Stimulated activated CD4-positive, alpha-beta T cell treated with anti-CD3 and anti-CD28 coated beads, Interleukin-15, amount 100 ng/mL, for 48 hours (primary cell): ENCODE results near the gene EXPH5.

Experiments used
- DNase-seq, 2 donors: peaks; one replicate each; pipeline ENCODE4 v3.0.0-alpha.2; 2020; ENCODE audit warnings: low read depth in 2 of 2

Gene EXPH5

GRCh38 chr11:108561535-108561991, 32.0 kb downstream of the EXPH5 start:
- no peak for DNase-seq

DNA sequence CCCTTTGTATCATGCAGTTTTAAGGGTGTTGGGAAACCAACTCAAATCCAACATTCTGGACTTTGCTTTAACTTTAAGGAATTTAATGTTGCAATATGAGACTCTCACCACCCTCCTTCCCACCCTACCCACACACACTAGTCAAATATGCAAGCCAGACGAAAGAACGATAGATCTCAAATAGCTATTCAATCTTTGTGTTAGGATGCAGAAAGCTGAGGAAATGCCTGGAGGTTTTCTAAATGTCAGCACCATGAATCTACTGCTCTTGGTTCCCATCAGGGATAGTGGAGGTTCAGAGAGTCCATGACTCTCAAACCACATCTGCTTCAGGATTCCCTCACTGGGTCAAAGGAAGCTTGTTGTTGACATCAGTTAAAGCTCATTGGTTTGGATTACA, 33.7 kb downstream of the EXPH5 start:
- DNase-seq, result no peak

- no peak for DNase-seq
Measured at GRCh38 chr11:108559340-108559739, 34.2 kb downstream of the EXPH5 start.

DNA sequence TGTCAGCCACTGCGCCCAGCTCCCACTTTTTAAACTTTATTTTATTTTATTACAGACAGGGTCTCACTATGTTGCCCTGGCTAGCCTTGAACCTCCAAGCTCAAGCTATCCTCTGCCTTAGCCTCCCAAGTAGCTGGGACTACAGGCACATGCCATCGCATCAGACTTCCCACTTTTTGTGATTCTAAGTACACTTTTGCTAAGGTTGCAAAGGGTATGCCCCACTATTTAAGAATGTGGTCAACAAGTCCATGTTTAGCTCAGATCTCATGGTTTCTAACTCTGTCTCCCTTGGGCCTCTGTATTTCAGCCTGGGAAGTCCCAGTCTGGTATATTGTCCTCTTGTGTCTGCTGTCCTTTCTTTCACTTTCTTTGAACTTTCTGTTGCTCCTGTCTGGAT, 35.3 kb downstream of the EXPH5 start:
- no peak for DNase-seq

GRCh38 chr11:108556019-108556418, 37.5 kb downstream of the EXPH5 start:
- no peak for DNase-seq

DNA sequence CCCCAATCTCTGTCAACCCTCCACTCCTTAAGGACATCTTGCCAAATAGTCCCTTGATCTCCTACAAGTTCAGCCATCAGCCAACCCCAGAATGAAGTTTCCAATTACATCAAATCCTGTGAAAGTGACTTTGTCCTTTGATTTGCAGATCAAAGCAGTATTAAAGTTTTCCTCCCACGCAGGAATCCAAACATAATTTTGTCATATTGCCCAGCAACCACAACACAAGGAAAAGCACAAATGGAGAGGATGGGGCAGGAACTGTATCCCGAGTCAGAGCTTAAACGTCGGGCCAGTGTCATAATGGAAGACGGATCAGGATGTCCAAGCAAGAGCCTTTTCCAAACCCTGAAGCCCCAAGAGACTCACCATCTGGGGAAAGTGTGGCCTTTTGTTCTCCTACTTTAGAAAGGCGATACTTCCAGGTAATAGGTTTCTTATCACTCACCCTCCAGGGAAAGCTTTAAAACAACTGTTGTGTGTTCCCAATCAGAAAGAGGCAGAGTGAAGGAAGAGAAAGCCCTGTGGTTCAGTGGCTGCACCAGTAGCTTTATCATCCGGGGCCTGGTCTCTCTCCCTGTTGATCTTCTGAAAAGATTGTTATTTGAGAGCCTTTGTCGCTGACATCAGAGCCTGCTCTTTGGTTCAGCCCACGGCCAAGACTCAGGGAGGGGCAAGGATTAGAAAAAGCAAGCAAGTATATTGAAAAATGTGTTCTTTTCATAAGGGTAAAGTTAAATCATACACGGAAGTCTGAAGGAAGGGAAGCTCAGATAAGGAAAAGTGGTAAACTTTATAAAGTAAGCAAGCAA, 41.7 kb downstream of the EXPH5 start:
- DNase-seq, result no peak

GRCh38 chr11:108549319-108549885, 44.2 kb downstream of the EXPH5 start:
- no peak for DNase-seq

DNA sequence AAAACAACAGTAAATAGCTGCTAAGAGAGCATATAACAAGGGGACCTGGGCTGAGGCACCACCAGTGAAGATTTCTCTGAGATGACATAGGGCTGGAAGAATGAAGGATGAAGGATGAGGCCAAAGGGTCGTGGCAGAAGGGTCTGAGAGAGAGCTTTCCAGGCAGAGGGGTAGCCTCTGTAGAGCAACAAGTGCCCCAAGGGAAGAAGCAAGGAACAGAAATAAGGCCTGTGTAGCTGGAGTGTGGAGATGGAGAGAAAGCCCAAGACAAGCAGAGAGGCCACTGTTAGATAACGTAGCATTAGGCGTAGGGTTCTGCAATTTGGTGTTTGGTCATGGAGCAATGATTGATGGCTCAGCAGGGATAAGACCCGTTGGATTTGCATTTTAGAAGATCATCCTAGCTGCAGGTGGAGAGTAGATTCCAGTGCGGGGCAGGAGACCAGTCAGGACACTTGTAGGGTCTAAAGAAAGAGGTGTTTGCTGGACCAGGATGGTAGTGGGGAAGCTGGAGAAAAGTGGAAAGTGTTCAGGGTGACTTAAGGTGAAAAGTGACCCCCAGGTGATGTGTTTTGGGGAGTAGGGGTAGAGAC, 47.6 kb downstream of the EXPH5 start:
- DNase-seq, result no peak

DNA sequence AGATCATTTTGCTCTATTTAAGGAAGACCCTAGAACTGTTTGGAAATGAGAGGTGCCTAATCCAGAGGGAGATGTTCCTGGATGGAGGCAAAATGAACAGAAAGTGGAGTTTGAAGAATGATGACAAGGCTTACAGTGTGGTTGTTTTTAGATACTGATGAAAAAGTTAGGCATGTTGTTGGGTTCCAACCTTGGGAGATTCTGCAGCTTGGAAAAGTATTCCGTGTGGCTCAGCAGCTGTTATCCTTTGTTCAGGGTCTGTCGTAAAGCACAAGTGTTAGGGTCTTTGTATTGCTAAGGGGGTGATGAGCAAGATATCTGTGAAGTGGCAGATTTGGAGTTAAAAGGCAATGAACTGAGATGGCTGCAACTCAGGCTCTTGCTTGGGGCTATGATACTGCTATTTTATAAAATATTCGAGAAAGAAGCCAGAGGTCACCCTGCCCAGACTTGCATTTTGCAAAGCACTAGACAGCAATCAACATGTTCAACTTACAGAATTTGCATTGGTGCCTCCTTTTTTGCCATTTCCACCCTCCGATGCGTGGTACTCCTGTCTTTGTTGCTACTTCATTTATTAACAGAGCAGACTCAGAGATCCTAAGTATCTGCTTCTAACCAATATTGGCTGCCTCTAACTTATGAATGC, 50.1 kb downstream of the EXPH5 start:
- DNase-seq, result no peak

DNA sequence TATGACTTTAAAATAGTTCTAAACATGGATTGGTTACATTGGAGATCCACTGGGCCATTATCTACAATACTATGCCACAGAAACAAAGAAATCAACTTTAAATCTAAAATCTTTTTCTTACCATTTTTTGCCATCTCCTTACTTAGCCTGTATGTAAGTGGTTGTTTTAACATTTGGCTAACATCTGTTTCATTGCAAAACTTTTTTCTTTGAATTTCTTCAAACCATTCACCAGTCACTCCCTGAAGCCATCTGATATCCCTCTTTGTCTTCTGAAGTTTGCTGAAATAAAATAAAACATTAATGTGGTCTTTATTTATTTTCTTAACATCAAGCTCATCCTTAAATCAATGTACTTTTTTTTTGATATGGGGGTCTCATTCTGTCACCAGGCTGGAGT, 52.0 kb downstream of the EXPH5 start:
- no peak for DNase-seq

DNA sequence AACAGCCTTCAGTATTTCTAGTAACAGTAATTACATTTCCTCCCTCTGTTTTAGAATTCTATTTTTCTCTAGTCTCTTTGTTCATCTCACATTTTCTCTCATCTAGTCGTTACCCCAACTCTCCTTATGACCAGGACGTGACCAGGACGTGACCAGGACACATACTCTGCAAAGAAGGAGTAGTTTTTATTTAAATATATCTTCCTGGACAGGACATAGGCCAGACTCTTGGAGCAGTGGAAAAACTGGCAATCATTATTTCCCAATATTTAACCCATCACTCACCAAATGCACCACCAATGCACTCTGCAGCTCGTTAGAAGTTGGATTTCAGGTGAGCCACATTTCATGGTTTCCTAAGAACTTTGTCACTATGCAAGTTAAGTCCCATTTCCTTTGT, 55.1 kb downstream of the EXPH5 start:
- DNase-seq, result no peak

GRCh38 chr11:108538022-108538424, 55.5 kb downstream of the EXPH5 start:
- no peak for DNase-seq

GRCh38 chr11:108536783-108537182, 56.8 kb downstream of the EXPH5 start:
- DNase-seq, result no peak

- DNase-seq, result no peak
Measured at GRCh38 chr11:108535384-108535955, 58.1 kb downstream of the EXPH5 start.

DNA sequence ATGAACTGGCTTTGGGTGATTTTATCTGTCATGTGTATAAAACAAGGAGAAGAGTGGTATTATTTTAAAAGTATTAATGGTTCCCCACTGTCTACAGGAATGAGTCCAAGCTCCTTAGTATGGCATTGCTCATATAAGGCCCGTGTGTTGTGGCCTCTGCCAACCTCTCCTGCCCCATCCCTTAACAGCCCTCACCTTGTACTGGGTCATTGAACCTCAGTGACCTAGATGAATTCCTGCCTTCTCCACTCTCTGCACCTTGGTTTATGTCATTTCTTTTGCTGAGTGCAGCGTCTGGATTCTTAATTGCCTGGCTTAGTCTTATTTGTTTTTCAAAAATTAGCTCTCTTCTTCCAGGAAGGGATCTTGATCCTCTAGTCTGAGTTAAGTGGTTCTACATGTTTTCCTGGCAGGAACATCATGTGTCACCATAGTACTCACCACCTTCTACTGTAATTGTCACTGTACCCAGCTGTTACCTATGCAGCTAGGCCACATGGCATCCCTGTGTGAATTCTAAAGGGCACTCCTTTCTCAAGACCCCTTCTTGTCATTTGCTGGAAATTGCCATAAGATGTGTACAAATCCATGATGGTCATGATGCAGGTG, 59.2 kb downstream of the EXPH5 start:
- DNase-seq, result no peak

GRCh38 chr11:108530426-108530825, 63.1 kb downstream of the EXPH5 start:
- DNase-seq, result no peak

- DNase-seq, result no peak
Measured at GRCh38 chr11:108527382-108527781, 66.2 kb downstream of the EXPH5 start.

DNA sequence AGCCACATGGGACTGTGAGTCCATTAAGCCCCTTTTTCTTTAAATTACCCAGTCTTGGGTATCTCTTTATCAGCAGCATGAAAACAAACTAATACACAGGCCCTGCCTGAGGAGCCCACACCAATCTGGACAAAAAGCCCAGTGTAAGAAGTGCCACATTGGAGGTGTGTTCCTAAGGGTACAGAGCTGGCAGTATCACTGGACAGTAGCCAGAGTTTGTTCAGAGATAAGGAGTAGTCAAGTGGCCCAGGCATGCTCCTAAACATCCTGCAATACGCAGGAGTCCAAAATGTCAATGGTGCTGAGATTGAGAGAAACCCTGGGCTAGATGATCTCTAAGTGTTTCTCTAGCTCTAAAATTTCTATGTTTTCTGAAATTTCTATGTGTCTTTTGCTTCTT, 68.4 kb downstream of the EXPH5 start:
- no peak for DNase-seq

DNA sequence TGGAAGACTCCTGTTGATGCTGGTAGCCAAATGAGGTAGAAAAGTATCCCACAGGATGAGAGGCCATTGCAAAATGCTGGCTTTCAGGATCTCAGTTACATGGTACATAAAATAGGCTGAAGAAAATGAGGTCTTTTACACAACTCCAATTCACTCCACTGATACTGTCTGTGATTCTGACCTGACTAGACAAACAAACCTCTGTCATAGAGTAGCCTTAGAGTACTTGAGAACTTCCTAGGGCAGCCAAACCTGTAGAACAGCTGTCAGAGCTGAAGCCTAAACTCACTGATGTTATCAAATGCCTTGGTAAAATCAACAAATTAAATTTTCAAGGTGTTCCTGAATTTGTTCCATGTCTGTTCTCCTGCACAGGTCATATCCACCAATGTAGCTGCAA, 69.1 kb downstream of the EXPH5 start:
- no peak for DNase-seq

- no peak for DNase-seq
Measured at GRCh38 chr11:108522318-108522717, 71.2 kb downstream of the EXPH5 start.

DNA sequence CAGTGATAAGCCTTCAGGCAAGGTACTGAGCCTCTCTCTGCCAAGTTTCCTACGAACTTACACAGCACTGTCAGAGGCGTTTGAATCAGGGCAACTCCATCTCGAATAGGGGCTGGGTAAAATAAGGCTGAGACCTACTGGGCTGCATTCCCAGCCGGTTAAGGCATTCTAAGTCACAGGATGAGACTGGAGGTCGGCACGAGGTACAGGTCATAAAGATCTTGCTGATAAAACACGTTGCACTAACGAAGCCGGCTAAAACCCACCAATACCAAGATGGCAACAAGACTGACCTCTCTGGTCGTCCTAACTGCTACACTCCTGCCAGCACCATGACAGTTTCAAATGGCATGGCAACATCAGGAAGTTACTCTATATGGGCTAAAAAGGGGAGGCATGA, 75.0 kb downstream of the EXPH5 start:
- DNase-seq, result no peak

- DNase-seq, result no peak
Measured at GRCh38 chr11:108516125-108516524, 77.4 kb downstream of the EXPH5 start.
